WTC11 (cell line): ENCODE results near the gene SLC36A1. TPM values are rescaled to one million over a fixed set of nuclear protein-coding genes. Genes with fewer than 3 reads are reported as not detected.

Experiments used
- ATAC-seq: fragments of 200-7000 bp; cut with Tn5 transposase; 2 replicates; pipeline ENCODE4 v1.10.0; 2021; ENCODE audit warnings: mild to moderate bottlenecking, moderate library complexity
- CTCF ChIA-PET: fragments of 300-600 bp; sonication (Branson Sonifier 250); formaldehyde crosslinking; loops from one replicate; lab custom pipeline; 2021; ENCODE audit warnings: antibody characterized with exemption; lab: Charles Lee
- POLR2A ChIA-PET: fragments of 350-600 bp; sonication (Branson Sonifier 250); formaldehyde crosslinking; loops from one replicate; lab custom pipeline; 2021; ENCODE audit warnings: antibody characterized with exemption; lab: Charles Lee
- DNase-seq: peaks from one replicate; pipeline ENCODE4 v3.0.0; 2021; ENCODE audit warnings: low spot score
- H3K27ac Mint-ChIP-seq: 2 replicates; pipeline ENCODE4 v1.8.0; 2021; ENCODE audit warnings: mixed read lengths
- H3K27me3 Mint-ChIP-seq: 2 replicates; pipeline ENCODE4 v1.8.0; 2021; ENCODE audit warnings: low read depth, mild to moderate bottlenecking, moderate library complexity, mixed read lengths
- H3K36me3 Mint-ChIP-seq: 2 replicates; pipeline ENCODE4 v1.8.0; 2021; ENCODE audit warnings: mixed read lengths
- H3K4me1 Mint-ChIP-seq: 2 replicates; pipeline ENCODE4 v1.8.0; 2022; ENCODE audit warnings: mixed read lengths
- H3K4me3 Mint-ChIP-seq: 2 replicates; pipeline ENCODE4 v1.8.0; 2021; ENCODE audit warnings: mild to moderate bottlenecking, moderate library complexity, mixed read lengths
- H3K9me3 Mint-ChIP-seq: 2 replicates; pipeline ENCODE4 v1.8.0; 2021; ENCODE audit warnings: mixed read lengths
- CDX4 ChIP-seq: fragments of 250-450 bp; sonication (Bioruptor Pico); IDR thresholded peaks from 2 replicates; pipeline ENCODE4 v1.9.0; 2021; ENCODE audit warnings: moderate library complexity, mild to moderate bottlenecking, inconsistent platforms, borderline replicate concordance
- E2F4 ChIP-seq: sonication (generic); formaldehyde crosslinking; IDR thresholded peaks from 2 replicates; pipeline ENCODE4 v1.8.1; 2022; ENCODE audit warnings: low read depth, mild to moderate bottlenecking, moderate library complexity, missing genetic modification reagents, borderline replicate concordance
- EMX1 ChIP-seq: fragments of 250-450 bp; sonication (Bioruptor Pico); IDR thresholded peaks from 2 replicates; pipeline ENCODE4 v1.8.0; 2021; ENCODE audit warnings: mild to moderate bottlenecking
- FOXJ3 ChIP-seq: sonication (generic); formaldehyde crosslinking; IDR thresholded peaks from 2 replicates; pipeline ENCODE4 v1.9.0; 2021; ENCODE audit warnings: missing genetic modification reagents, mild to moderate bottlenecking, borderline replicate concordance
- FOXP1 ChIP-seq: sonication (generic); formaldehyde crosslinking; IDR thresholded peaks from 2 replicates; pipeline ENCODE4 v1.8.0; 2022; ENCODE audit warnings: missing genetic modification reagents, mild to moderate bottlenecking, moderate library complexity, borderline replicate concordance
- GRHL2 ChIP-seq: fragments of 250-450 bp; sonication (Bioruptor Pico); IDR thresholded peaks from 2 replicates; pipeline ENCODE4 v1.8.0; 2022; ENCODE audit warnings: mild to moderate bottlenecking, moderate library complexity; ENCODE audit not compliant: insufficient replicate concordance, severe bottlenecking
- GTF2I ChIP-seq: fragments of 250-450 bp; sonication (Bioruptor Pico); conservative IDR thresholded peaks from 2 replicates; pipeline ENCODE4 v1.4.0; 2021; ENCODE audit warnings: mild to moderate bottlenecking
- JUN ChIP-seq: sonication (generic); formaldehyde crosslinking; IDR thresholded peaks from 2 replicates; pipeline ENCODE4 v1.8.0; 2023; ENCODE audit warnings: mild to moderate bottlenecking, missing genetic modification reagents
- MAX ChIP-seq: sonication (generic); formaldehyde crosslinking; IDR thresholded peaks from 2 replicates; pipeline ENCODE4 v1.8.0; 2022; ENCODE audit warnings: mild to moderate bottlenecking, missing genetic modification reagents
- PRDM15 ChIP-seq: sonication (generic); formaldehyde crosslinking; IDR thresholded peaks from 2 replicates; pipeline ENCODE4 v1.8.0; 2022; ENCODE audit warnings: missing genetic modification reagents
- RORB ChIP-seq: fragments of 250-450 bp; sonication (Bioruptor Pico); IDR thresholded peaks from 2 replicates; pipeline ENCODE4 v1.9.0; 2021; ENCODE audit warnings: mild to moderate bottlenecking
- SMAD3 ChIP-seq: sonication (generic); formaldehyde crosslinking; IDR thresholded peaks from 2 replicates; pipeline ENCODE4 v1.8.0; 2022; ENCODE audit warnings: missing genetic modification reagents, mild to moderate bottlenecking, borderline replicate concordance
- SMAD4 ChIP-seq: sonication (generic); formaldehyde crosslinking; IDR thresholded peaks from 2 replicates; pipeline ENCODE4 v1.8.0; 2022; ENCODE audit warnings: mild to moderate bottlenecking, missing genetic modification reagents
- STAT6 ChIP-seq: sonication (generic); formaldehyde crosslinking; conservative IDR thresholded peaks from 2 replicates; pipeline ENCODE4 v1.8.1; 2023; ENCODE audit warnings: mild to moderate bottlenecking, low read depth, missing genetic modification reagents, moderate library complexity
- TP53 ChIP-seq: sonication (generic); formaldehyde crosslinking; IDR thresholded peaks from 2 replicates; pipeline ENCODE4 v1.8.1; 2023; ENCODE audit warnings: mild to moderate bottlenecking, missing genetic modification reagents
- ZMAT4 ChIP-seq: fragments of 250-450 bp; sonication (Bioruptor Pico); IDR thresholded peaks from 2 replicates; pipeline ENCODE4 v1.9.0; 2021; ENCODE audit warnings: mild to moderate bottlenecking
- ZNF121 ChIP-seq: sonication (generic); formaldehyde crosslinking; IDR thresholded peaks from 2 replicates; pipeline ENCODE4 v1.8.0; 2023; ENCODE audit warnings: missing genetic modification reagents
- ZNF138 ChIP-seq: sonication (generic); formaldehyde crosslinking; conservative IDR thresholded peaks from 2 replicates; pipeline ENCODE4 v1.8.1; 2022; ENCODE audit warnings: mild to moderate bottlenecking, moderate library complexity, missing genetic modification reagents
- ZNF425 ChIP-seq: fragments of 250-450 bp; sonication (Bioruptor Pico); conservative IDR thresholded peaks from 2 replicates; pipeline ENCODE4 v1.9.0; 2021; ENCODE audit warnings: mild to moderate bottlenecking
- ZNF512 ChIP-seq: sonication (generic); formaldehyde crosslinking; IDR thresholded peaks from 2 replicates; pipeline ENCODE4 v1.8.1; 2022; ENCODE audit warnings: missing genetic modification reagents, borderline replicate concordance
- total RNA-seq: library from RNA; stranded (reverse); gene quantifications from 3 replicates; pipeline ENCODE4 v1.2.3, GENCODE V29; 2021

SLC36A1 gene
- total RNA-seq, 1 experiment from 2014 or later: 12.2 TPM

GRCh38 chr5:151469386-151469785, 22.0 kb downstream of the SLC36A1 start (continued):
- TF ChIP-seq PRDM15 (CRISPR knock-in tag) (no peak), SMAD3 (CRISPR knock-in tag) (no peak), E2F4 (CRISPR knock-in tag) (no peak), CDX4 (CRISPR knock-in tag) (no peak)

- no peak overlapping the region for H3K4me3 Mint-ChIP-seq
Observed at GRCh38 chr5:151469992-151470391, 22.6 kb downstream of the SLC36A1 start.

More at GRCh38 chr5:151469992-151470391, 22.6 kb downstream of the SLC36A1 start:
- ChIA-PET POLR2A (no interaction called here), CTCF (no interaction called here)
- no peaks in the 10 kb centered on the region for H3K27me3 Mint-ChIP-seq
- ATAC-seq (no peak), DNase-seq (no peak)
- TF ChIP-seq ZNF121 (CRISPR knock-in tag): no peak
- no peak for TF ChIP-seq ZNF138
- TF ChIP-seq SMAD4 (CRISPR knock-in tag): no peak
- TF ChIP-seq ZMAT4 (CRISPR knock-in tag): no peak
- TF ChIP-seq GRHL2 (CRISPR knock-in tag): no peak
- no peak for TF ChIP-seq RORB (CRISPR knock-in tag)
- TF ChIP-seq MAX (CRISPR knock-in tag): no peak
- TF ChIP-seq JUN (CRISPR knock-in tag): no peak
- no peak for TF ChIP-seq ZNF512
- TF ChIP-seq STAT6: no peak
- no peak for TF ChIP-seq ZNF425 (CRISPR knock-in tag)
- no peak for TF ChIP-seq EMX1 (CRISPR knock-in tag)
- TF ChIP-seq FOXP1 (CRISPR knock-in tag): no peak
- TF ChIP-seq FOXJ3 (CRISPR knock-in tag): no peak
- TF ChIP-seq GTF2I (CRISPR knock-in tag): no peak
- no peak for TF ChIP-seq TP53 (CRISPR knock-in tag)
- no peaks in the 10 kb centered on the region for H3K9me3 Mint-ChIP-seq
- peaks cover 25% of the 10 kb centered on the region for H3K36me3 Mint-ChIP-seq
- no peaks in the 10 kb centered on the region for H3K4me1 Mint-ChIP-seq
- H3K27ac Mint-ChIP-seq: no peak overlapping the region
